K562 (cell line): ENCODE data around the gene TPD52L2. TPM values are rescaled to one million over a fixed set of nuclear protein-coding genes. Genes with fewer than 3 reads are reported as not detected.

Experiments
- ATF1 ChIP-seq, 2 experiments: fragments of 450-650 bp in 1 of 2; IDR thresholded peaks; 2 replicates each; pipeline ENCODE4 v1.6.1; 2016; ENCODE audit warnings: missing compliant biosample characterization in 1 of 2, missing genetic modification characterization in 1 of 2
- JUND ChIP-seq, 2 experiments: IDR thresholded peaks; 2 replicates in 1 of 2; 3 replicates in 1 of 2; pipeline ENCODE4 v1.6.1; 2011; ENCODE audit warnings: borderline replicate concordance in 2 of 2, low read depth in 2 of 2, low read length in 2 of 2, improper control_type of control experiment in 1 of 2, missing biosample characterization in 1 of 2, missing genetic modification characterization in 1 of 2, missing genetic modification reagents in 1 of 2
- MYNN ChIP-seq, 2 experiments: sonication (generic); formaldehyde crosslinking in 1 of 2; IDR thresholded peaks; 2 replicates each; pipeline versions ENCODE4 v1.5.0 to v1.6.1; 2016 to 2020; ENCODE audit warnings: antibody characterized with exemption in 1 of 2, missing genetic modification reagents in 1 of 2
- NELFE ChIP-seq: IDR thresholded peaks from 2 replicates; pipeline ENCODE4 v1.6.1; 2011; ENCODE audit warnings: mild to moderate bottlenecking; ENCODE audit not compliant: insufficient read depth, insufficient read length
- NFIX ChIP-seq: fragments of 250-450 bp; sonication (Bioruptor Pico); IDR thresholded peaks from 2 replicates; pipeline ENCODE4 v1.4.0; 2020; ENCODE audit warnings: low read depth, mild to moderate bottlenecking, moderate library complexity
- NFRKB ChIP-seq: fragments of 450-650 bp; IDR thresholded peaks from 2 replicates; pipeline ENCODE4 v1.6.1; 2016; ENCODE audit warnings: low read depth
- THRAP3 ChIP-seq: fragments of 450-650 bp; IDR thresholded peaks from 2 replicates; pipeline ENCODE4 v1.6.1; 2016; ENCODE audit warnings: mild to moderate bottlenecking, inconsistent platforms, borderline replicate concordance
- XRCC4 ChIP-seq: IDR thresholded peaks from one replicate; pipeline ENCODE4 v1.6.1; 2011; ENCODE audit not compliant: insufficient read depth, insufficient read length; ENCODE audit errors: extremely low read depth
- ZNF696 ChIP-seq: fragments of 250-450 bp; sonication (Bioruptor Pico); conservative IDR thresholded peaks from 2 replicates; pipeline ENCODE4 v1.4.0; 2020; ENCODE audit warnings: mild to moderate bottlenecking, moderate library complexity
- polyA plus RNA-seq, 8 experiments: library from polyadenylated mRNA; depleted of rRNA in 4 of 8; stranded (reverse) in 5 of 8; unstranded in 3 of 8; fragments of >200 nt; fragmentation: Nextera tagmentation in 2 of 8; fragmentation: Illumina TruSeq in 1 of 8; extraction: Ambion mirVana in 2 of 8; extraction: Trizol in 1 of 8; gene quantifications; 2 replicates each; pipeline versions ENCODE4 v1.2.1 to v1.2.3, GENCODE V29; 2011 to 2014; ENCODE audit warnings: inconsistent platforms in 1 of 8, missing spikeins in 1 of 8
- total RNA-seq, 7 experiments: library from RNA; depleted of rRNA in 6 of 7; stranded (reverse); fragments of >200 nt in 6 of 7; fragmentation: Illumina TruSeq in 2 of 7; extraction: Trizol in 2 of 7; gene quantifications; 2 replicates each; pipeline versions ENCODE4 v1.2.1 to v1.2.3, GENCODE V29; 2011 to 2021; ENCODE audit warnings: low replicate concordance in 1 of 7
- TF ChIP-seq, protein P1 (sequence below): fragments of 450-650 bp; IDR thresholded peaks from one replicate; pipeline ENCODE4 v1.6.1; 2018; ENCODE audit warnings: mild to moderate bottlenecking, moderate library complexity; ENCODE audit not compliant: partially characterized antibody
- TF ChIP-seq, protein P2 (sequence below): fragments of 250-450 bp; sonication (Bioruptor Pico); IDR thresholded peaks from 2 replicates; pipeline ENCODE4 v1.4.0; 2020; ENCODE audit warnings: mild to moderate bottlenecking, moderate library complexity, borderline replicate concordance
- TF ChIP-seq, protein P3 (sequence below), 2 experiments: fragments of 450-650 bp in 1 of 2; sonication (generic) in 1 of 2; formaldehyde crosslinking; conservative IDR thresholded peaks; 2 replicates each; pipeline versions ENCODE4 v1.4.0 to v1.8.1; 2020 to 2022; ENCODE audit warnings: mild to moderate bottlenecking in 1 of 2, missing genetic modification reagents in 1 of 2

TPD52L2 gene
- total and polyA plus RNA-seq, 9 of the 15 experiments (the other 6 are each of a cell fraction or from before 2014, with no cell fraction given), result 1.9 to 117 (median 74.6) TPM

DNA sequence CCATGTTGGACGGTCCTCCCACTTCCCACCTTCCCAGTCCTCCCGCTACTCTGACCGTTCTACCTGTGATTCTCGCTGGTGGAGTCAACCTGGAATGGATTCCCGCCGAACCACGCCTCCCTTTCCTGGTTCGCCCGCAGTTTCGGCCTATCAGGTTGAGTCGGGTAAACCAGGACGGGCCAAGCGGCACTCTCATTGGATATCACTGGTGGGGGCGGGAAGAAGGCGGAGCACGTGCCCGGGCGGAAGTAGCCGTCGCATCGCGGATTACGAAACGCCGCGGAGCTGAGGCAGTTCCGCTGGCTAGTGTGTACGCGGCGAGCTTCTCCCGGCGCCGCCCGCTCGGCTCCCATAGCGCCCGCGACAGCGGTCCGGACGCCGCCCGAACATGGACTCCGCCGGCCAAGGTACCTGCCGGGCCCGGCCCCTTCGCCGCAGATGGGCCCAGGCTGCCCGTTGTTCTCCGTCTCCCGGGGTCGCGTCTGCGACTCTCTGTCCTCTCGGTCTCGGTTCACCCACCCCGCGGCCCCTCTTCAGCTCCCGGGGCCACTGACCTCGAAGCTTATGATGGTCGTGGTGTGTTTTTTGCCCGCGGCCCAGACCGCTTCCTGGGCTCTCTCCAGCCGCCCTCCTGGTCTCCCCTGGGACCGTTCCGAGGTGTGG lies at the start of gene TPD52L2 (continued):
- TF ChIP-seq ATF1 (CRISPR knock-in tag; IDR thresholded peaks at IDR 0.05) (peak; percentile 72; the same call in 1 of the 2 replicates), ATF1 (tag; IDR thresholded peaks at IDR 0.05) (peak; percentile 98), NFIX (CRISPR knock-in tag) (no peak), JUND (IDR thresholded peaks at IDR 0.05; ENCODE audit: borderline replicate concordance, low read depth, low read length) (0 out of 2 replicates have a peak, but pooled peaks have one; percentile 11), JUND (tag; IDR thresholded peaks at IDR 0.05; ENCODE audit: borderline replicate concordance, low read depth, low read length) (0 out of 3 replicates have a peak, but pooled peaks have one; percentile 19), NELFE (no peak), THRAP3 (no peak), NFRKB (peak; percentile 86; the same call in 1 of the 2 replicates), XRCC4 (no peak), ZNF696 (no peak), MYNN (IDR thresholded peaks at IDR 0.05) (no peak), MYNN (CRISPR knock-in tag; IDR thresholded peaks at IDR 0.05) (no peak)
- TF ChIP-seq, protein P1, sequence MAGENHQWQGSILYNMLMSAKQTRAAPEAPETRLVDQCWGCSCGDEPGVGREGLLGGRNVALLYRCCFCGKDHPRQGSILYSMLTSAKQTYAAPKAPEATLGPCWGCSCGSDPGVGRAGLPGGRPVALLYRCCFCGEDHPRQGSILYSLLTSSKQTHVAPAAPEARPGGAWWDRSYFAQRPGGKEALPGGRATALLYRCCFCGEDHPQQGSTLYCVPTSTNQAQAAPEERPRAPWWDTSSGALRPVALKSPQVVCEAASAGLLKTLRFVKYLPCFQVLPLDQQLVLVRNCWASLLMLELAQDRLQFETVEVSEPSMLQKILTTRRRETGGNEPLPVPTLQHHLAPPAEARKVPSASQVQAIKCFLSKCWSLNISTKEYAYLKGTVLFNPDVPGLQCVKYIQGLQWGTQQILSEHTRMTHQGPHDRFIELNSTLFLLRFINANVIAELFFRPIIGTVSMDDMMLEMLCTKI, result no peak
- TF ChIP-seq, protein P2, sequence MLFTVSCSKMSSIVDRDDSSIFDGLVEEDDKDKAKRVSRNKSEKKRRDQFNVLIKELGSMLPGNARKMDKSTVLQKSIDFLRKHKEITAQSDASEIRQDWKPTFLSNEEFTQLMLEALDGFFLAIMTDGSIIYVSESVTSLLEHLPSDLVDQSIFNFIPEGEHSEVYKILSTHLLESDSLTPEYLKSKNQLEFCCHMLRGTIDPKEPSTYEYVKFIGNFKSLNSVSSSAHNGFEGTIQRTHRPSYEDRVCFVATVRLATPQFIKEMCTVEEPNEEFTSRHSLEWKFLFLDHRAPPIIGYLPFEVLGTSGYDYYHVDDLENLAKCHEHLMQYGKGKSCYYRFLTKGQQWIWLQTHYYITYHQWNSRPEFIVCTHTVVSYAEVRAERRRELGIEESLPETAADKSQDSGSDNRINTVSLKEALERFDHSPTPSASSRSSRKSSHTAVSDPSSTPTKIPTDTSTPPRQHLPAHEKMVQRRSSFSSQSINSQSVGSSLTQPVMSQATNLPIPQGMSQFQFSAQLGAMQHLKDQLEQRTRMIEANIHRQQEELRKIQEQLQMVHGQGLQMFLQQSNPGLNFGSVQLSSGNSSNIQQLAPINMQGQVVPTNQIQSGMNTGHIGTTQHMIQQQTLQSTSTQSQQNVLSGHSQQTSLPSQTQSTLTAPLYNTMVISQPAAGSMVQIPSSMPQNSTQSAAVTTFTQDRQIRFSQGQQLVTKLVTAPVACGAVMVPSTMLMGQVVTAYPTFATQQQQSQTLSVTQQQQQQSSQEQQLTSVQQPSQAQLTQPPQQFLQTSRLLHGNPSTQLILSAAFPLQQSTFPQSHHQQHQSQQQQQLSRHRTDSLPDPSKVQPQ (CRISPR knock-in tag), result no peak
- TF ChIP-seq, protein P3, sequence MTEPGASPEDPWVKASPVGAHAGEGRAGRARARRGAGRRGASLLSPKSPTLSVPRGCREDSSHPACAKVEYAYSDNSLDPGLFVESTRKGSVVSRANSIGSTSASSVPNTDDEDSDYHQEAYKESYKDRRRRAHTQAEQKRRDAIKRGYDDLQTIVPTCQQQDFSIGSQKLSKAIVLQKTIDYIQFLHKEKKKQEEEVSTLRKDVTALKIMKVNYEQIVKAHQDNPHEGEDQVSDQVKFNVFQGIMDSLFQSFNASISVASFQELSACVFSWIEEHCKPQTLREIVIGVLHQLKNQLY (CRISPR knock-in tag; conservative IDR thresholded peaks at IDR 0.05), result no peak
